ENCODE data around the gene ROBO1. TPM values are rescaled to one million over a fixed set of nuclear protein-coding genes. Genes with fewer than 3 reads are reported as not detected.

ROBO1 gene
- total and polyA plus RNA-seq, 12 donors, result 6.4 to 144 (median 43.9) TPM

DNA sequence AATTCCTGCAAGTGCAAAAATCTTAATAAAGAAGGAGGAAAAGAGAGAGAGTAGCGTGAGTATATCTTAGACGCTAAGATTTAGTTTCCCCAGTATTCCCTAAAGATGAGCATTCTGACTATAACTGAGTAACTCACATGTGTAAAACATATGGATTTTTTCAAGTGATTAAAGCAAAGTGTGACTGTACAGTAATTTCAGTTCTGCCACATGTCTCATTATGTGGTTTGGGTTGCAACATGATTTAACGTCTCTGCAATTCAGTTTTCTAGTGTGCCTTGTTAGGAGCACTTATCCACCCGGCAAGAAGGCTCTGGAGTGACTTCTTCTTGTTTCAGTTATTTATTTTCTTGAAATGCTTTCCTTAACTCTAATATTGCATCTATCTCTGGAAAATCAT, 514.1 kb downstream of the ROBO1 start:
- Histone ChIP-seq H3K9me3 (replicated peaks in 1 of 3) (no peaks in the 10 kb centered on the region), H3K4me3 (no peak overlapping the region), H3K4me1 (replicated peaks in 1 of 2) (no peaks in the 10 kb centered on the region), H3K27me3 (no peaks in the 10 kb centered on the region), H3K36me3 (replicated peaks in 1 of 2) (no peaks in the 10 kb centered on the region), H3K27ac (no peak overlapping the region)
- 65 to 83% (median 76%) methylated on average over 4 of the region's 4 CpGs for WGBS, 4 donors
- TF ChIP-seq POLR2A (IDR thresholded peaks at IDR 0.05), result no peak
- TF ChIP-seq, protein P1, sequence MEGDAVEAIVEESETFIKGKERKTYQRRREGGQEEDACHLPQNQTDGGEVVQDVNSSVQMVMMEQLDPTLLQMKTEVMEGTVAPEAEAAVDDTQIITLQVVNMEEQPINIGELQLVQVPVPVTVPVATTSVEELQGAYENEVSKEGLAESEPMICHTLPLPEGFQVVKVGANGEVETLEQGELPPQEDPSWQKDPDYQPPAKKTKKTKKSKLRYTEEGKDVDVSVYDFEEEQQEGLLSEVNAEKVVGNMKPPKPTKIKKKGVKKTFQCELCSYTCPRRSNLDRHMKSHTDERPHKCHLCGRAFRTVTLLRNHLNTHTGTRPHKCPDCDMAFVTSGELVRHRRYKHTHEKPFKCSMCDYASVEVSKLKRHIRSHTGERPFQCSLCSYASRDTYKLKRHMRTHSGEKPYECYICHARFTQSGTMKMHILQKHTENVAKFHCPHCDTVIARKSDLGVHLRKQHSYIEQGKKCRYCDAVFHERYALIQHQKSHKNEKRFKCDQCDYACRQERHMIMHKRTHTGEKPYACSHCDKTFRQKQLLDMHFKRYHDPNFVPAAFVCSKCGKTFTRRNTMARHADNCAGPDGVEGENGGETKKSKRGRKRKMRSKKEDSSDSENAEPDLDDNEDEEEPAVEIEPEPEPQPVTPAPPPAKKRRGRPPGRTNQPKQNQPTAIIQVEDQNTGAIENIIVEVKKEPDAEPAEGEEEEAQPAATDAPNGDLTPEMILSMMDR (IDR thresholded peaks at IDR 0.05), result no peak
- no peak for DNase-seq
- intact Hi-C loops (cut with DNase I), result no loop called here

DNA sequence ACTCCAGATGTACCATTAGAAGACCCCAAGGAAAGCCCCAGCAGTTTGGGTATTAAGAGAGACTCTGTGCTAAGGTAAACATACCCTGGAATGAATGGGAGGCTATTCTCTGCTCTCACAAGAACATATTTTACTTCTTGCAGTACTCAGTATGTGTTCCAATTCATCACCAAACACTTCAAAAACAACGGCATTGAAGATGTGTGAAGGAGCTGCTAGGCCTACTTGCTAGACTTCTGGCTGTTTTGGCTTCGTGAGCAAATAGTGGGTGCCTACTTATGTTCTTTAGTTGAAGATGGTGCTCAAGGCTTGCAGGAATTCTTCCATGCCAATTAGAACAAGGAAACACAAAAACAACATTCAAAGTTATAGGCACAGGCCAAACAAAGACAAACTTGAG, 514.5 kb downstream of the ROBO1 start:
- WGBS, 4 donors, result 61 to 66% (median 63%) methylated on average over 2 of the region's 2 CpGs
- intact Hi-C loops (cut with DNase I), result no loop called here
- no peak for DNase-seq
- Histone ChIP-seq H3K4me1 (replicated peaks in 1 of 2) (no peaks in the 10 kb centered on the region), H3K36me3 (replicated peaks in 1 of 2) (no peaks in the 10 kb centered on the region), H3K27ac (no peak overlapping the region), H3K27me3 (no peaks in the 10 kb centered on the region), H3K4me3 (no peak overlapping the region), H3K9me3 (replicated peaks in 1 of 3) (no peaks in the 10 kb centered on the region)
- TF ChIP-seq, protein P1 (IDR thresholded peaks at IDR 0.05), result no peak
- TF ChIP-seq POLR2A (IDR thresholded peaks at IDR 0.05), result no peak

DNA sequence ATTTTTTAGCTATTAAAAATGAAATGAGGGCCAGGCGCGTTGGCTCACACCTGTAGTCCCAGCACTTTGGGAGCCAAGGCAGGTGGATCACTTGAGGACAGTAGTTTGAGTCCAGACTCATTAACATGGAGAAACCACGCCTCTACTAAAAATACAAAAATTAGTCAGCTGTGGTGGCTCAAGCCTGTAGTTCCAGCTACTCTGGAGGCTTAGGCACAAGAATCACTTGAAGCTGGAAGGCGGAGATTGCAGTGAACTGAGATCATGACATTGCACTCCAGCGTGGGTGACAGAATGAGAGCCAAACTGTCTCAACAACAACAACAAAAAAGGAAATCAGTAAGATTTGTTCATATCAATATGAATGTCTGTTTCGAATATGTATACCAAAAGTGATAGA, 517.1 kb downstream of the ROBO1 start:
- Histone ChIP-seq H3K36me3 (replicated peaks in 1 of 2) (no peaks in the 10 kb centered on the region), H3K4me1 (replicated peaks in 1 of 2) (no peaks in the 10 kb centered on the region), H3K9me3 (replicated peaks in 1 of 3) (no peaks in the 10 kb centered on the region), H3K27me3 (no peaks in the 10 kb centered on the region), H3K27ac (no peak overlapping the region), H3K4me3 (no peak overlapping the region)
- TF ChIP-seq, protein P1 (IDR thresholded peaks at IDR 0.05), result no peak
- TF ChIP-seq POLR2A (IDR thresholded peaks at IDR 0.05), result no peak
- WGBS, 4 donors, result 65 to 81% (median 76%) methylated on average over 6 of the region's 6 CpGs
- intact Hi-C loops (cut with DNase I), result no loop called here
- DNase-seq, result no peak

DNA sequence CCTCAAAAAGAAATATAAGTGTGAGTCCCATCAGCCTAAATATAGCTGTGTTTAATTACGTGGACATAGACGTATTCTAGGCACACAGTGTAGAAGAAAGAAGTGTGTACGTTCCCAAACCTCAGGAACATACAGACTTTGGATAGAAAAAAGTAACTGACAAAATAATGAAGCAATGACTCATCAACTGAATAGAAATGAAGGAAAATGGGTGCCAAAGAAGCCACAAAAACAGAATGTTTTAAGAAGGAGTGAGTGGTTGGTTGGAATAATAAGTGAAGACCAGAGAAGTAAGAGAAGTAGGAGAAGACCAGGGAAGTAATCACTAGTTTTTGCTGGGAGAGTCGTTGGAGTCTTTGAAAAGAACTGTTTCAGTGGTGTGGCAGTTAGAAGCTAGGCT, 518.1 kb downstream of the ROBO1 start:
- Histone ChIP-seq H3K27me3 (no peaks in the 10 kb centered on the region), H3K27ac (no peak overlapping the region), H3K36me3 (replicated peaks in 1 of 2) (no peaks in the 10 kb centered on the region), H3K4me3 (no peak overlapping the region), H3K4me1 (replicated peaks in 1 of 2) (no peaks in the 10 kb centered on the region), H3K9me3 (replicated peaks in 1 of 3) (no peaks in the 10 kb centered on the region)
- intact Hi-C loops (cut with DNase I), result no loop called here
- WGBS, 4 donors, result 63 to 79% (median 74%) methylated on average over 4 of the region's 4 CpGs
- no peak for DNase-seq
- TF ChIP-seq, protein P1 (IDR thresholded peaks at IDR 0.05), result no peak
- TF ChIP-seq POLR2A (IDR thresholded peaks at IDR 0.05), result no peak
